ENCODE results near the gene CMIP. TPM values are rescaled to one million over a fixed set of nuclear protein-coding genes. Genes with fewer than 3 reads are reported as not detected.

CMIP gene
- total and polyA plus RNA-seq, 7 donors: 1.4 to 8.9 (median 4.1) TPM

GRCh38 chr16:81449241-81449640, 4.6 kb downstream of the CMIP start:
- Histone ChIP-seq H3K9me3 (no peaks in the 10 kb centered on the region), H3K27ac (no peak overlapping the region), H3K36me3 (ENCODE audit: insufficient read depth in 1 of 2, low read depth in 1 of 2) (no peaks in the 10 kb centered on the region), H3K4me1 (no peaks in the 10 kb centered on the region), H3K4me3 (no peak overlapping the region), H3K27me3 (ENCODE audit: insufficient read depth in 3 of 3, low read length in 2 of 3) (peaks cover 0 to 2% (median 2%) of the 10 kb centered on the region in 3 donors)
- ATAC-seq: no peak
- DNase-seq: no peak
- 92 to 98% (median 93%) methylated on average over 2 of the region's 2 CpGs for WGBS, 3 donors
- intact Hi-C loops (cut with DNase I): loop anchor here in 1 of 2 donors (5.0 kb wide), 1 partner anchor 163 kb away; no protein-coding TSS in a partner anchor
- TF ChIP-seq CTCF (IDR thresholded peaks at IDR 0.05): no peak

GRCh38 chr16:81449899-81450608, 5.4 kb downstream of the CMIP start:
- peaks cover 0 to 2% (median 2%) of the 10 kb centered on the region in 3 donors for H3K27me3 ChIP-seq (ENCODE audit: insufficient read depth in 3 of 3, low read length in 2 of 3)
- H3K4me3 ChIP-seq: no peak overlapping the region
- ATAC-seq: no peak
- 74 to 85% (median 77%) methylated on average over 7 of the region's 7 CpGs for WGBS, 3 donors
- H3K4me1 ChIP-seq: no peaks in the 10 kb centered on the region
- intact Hi-C loops (cut with DNase I): loop anchor here in 1 of 2 donors (5.0 kb wide), 1 partner anchor 162 kb away; no protein-coding TSS in a partner anchor
- no peaks in the 10 kb centered on the region for H3K9me3 ChIP-seq
- no peak for TF ChIP-seq CTCF (IDR thresholded peaks at IDR 0.05)
- no peak overlapping the region for H3K27ac ChIP-seq
- peak in 1 of 2 donors; percentile 7 for DNase-seq
- no peaks in the 10 kb centered on the region for H3K36me3 ChIP-seq (ENCODE audit: insufficient read depth in 1 of 2, low read depth in 1 of 2)

GRCh38 chr16:81450783-81451491, 6.3 kb downstream of the CMIP start:
- ATAC-seq: no peak
- no peaks in the 10 kb centered on the region for H3K4me1 ChIP-seq
- 85 to 90% (median 89%) methylated on average over 12 of the region's 12 CpGs for WGBS, 3 donors
- no peak overlapping the region for H3K4me3 ChIP-seq
- intact Hi-C loops (cut with DNase I): no loop called here
- peaks cover 0 to 2% (median 0%) of the 10 kb centered on the region in 3 donors for H3K27me3 ChIP-seq (ENCODE audit: insufficient read depth in 3 of 3, low read length in 2 of 3)
- no peak for DNase-seq
- H3K36me3 ChIP-seq (ENCODE audit: insufficient read depth in 1 of 2, low read depth in 1 of 2): no peaks in the 10 kb centered on the region
- H3K27ac ChIP-seq: no peak overlapping the region
- no peak for TF ChIP-seq CTCF (IDR thresholded peaks at IDR 0.05)
- no peaks in the 10 kb centered on the region for H3K9me3 ChIP-seq

GRCh38 chr16:81451753-81452680, 7.4 kb downstream of the CMIP start:
- no peak for TF ChIP-seq CTCF (IDR thresholded peaks at IDR 0.05)
- DNase-seq: peak in 1 of 2 donors; percentile 30
- Histone ChIP-seq H3K36me3 (ENCODE audit: insufficient read depth in 1 of 2, low read depth in 1 of 2) (no peaks in the 10 kb centered on the region), H3K4me3 (no peak overlapping the region), H3K27ac (no peak overlapping the region), H3K4me1 (no peaks in the 10 kb centered on the region), H3K27me3 (ENCODE audit: insufficient read depth in 3 of 3, low read length in 2 of 3) (peaks cover 0 to under 1% (median 0%) of the 10 kb centered on the region in 3 donors), H3K9me3 (no peaks in the 10 kb centered on the region)
- 76 to 80% (median 78%) methylated on average over 20 of the region's 20 CpGs for WGBS, 3 donors
- intact Hi-C loops (cut with DNase I): no loop called here
- ATAC-seq: no peak
